Fibroblast of lung (primary cell): ENCODE results near the gene CKAP4. TPM values are rescaled to one million over a fixed set of nuclear protein-coding genes. Genes with fewer than 3 reads are reported as not detected.

Experiments
- DNase-seq, 2 donors: peaks; one replicate each; pipeline versions ENCODE4 v3.0.0 to v3.0.0-alpha.2; 2010; ENCODE audit warnings: low read depth in 2 of 2
- H2AFZ ChIP-seq: 2 replicates; pipeline ENCODE4 v1.5.1; 2012; ENCODE audit warnings: low read length, control low read depth, inconsistent platforms
- H3K27ac ChIP-seq: 2 replicates; pipeline ENCODE4 v1.5.1; 2011; ENCODE audit warnings: low read length, control low read depth; ENCODE audit not compliant: insufficient read depth
- H3K27me3 ChIP-seq: 2 replicates; pipeline ENCODE4 v1.5.1; 2011; ENCODE audit warnings: mild to moderate bottlenecking, low read length; ENCODE audit not compliant: control insufficient read depth, insufficient read depth
- H3K36me3 ChIP-seq: 2 replicates; pipeline ENCODE4 v1.5.1; 2011; ENCODE audit warnings: low read length; ENCODE audit not compliant: control insufficient read depth, insufficient read depth
- H3K4me1 ChIP-seq: 2 replicates; pipeline ENCODE4 v1.5.1; 2011; ENCODE audit warnings: low read length; ENCODE audit not compliant: control insufficient read depth, insufficient read depth; ENCODE audit errors: extremely low read depth
- H3K4me2 ChIP-seq: 2 replicates; pipeline ENCODE4 v1.5.1; 2011; ENCODE audit warnings: low read length, control low read depth; ENCODE audit not compliant: insufficient read depth; ENCODE audit errors: extremely low read depth
- H3K4me3 ChIP-seq, 4 experiments: fragments of 200-600 bp in 1 of 4; sonication (generic) in 1 of 4; replicated peaks in 1 of 4; 2 replicates each; pipeline ENCODE4 v1.5.1; 2011 to 2016; ENCODE audit warnings: low read length in 4 of 4, low read depth in 3 of 4, mild to moderate bottlenecking in 3 of 4, control low read depth in 2 of 4, inconsistent platforms in 1 of 4, mixed read lengths in 1 of 4; ENCODE audit not compliant: insufficient read depth in 1 of 4; ENCODE audit errors: control extremely low read depth in 1 of 4
- H3K79me2 ChIP-seq: 2 replicates; pipeline ENCODE4 v1.5.1; 2012; ENCODE audit warnings: mild to moderate bottlenecking, low read length, inconsistent platforms; ENCODE audit not compliant: control insufficient read depth, insufficient read depth
- H3K9ac ChIP-seq: 2 replicates; pipeline ENCODE4 v1.5.1; 2011; ENCODE audit warnings: mild to moderate bottlenecking, low read length, control low read depth; ENCODE audit not compliant: insufficient read depth
- H3K9me3 ChIP-seq: 2 replicates; pipeline ENCODE4 v1.5.1; 2012; ENCODE audit warnings: low read depth, low read length; ENCODE audit not compliant: control insufficient read depth, insufficient read depth
- H4K20me1 ChIP-seq: 2 replicates; pipeline ENCODE4 v1.5.1; 2011; ENCODE audit warnings: low read length; ENCODE audit not compliant: control insufficient read depth, insufficient read depth; ENCODE audit errors: extremely low read depth
- CTCF ChIP-seq, 2 donors: IDR thresholded peaks in 1 of 2; conservative IDR thresholded peaks in 1 of 2; 1 replicate in 1 of 2; 2 replicates in 1 of 2; pipeline ENCODE4 v1.5.1; 2011 to 2012; ENCODE audit warnings: low read length in 2 of 2, control low read depth in 1 of 2, inconsistent platforms in 1 of 2, low read depth in 1 of 2, mild to moderate bottlenecking in 1 of 2
- EZH2 ChIP-seq: IDR thresholded peaks from 2 replicates; pipeline ENCODE4 v1.5.1; 2012; ENCODE audit warnings: low read length, control low read depth, mild to moderate bottlenecking; ENCODE audit errors: missing control alignments
- polyA plus RNA-seq, 2 donors: library from polyadenylated mRNA; depleted of rRNA in 1 of 2; stranded (reverse) in 1 of 2; unstranded in 1 of 2; fragments of >200 nt; gene quantifications; 2 replicates each; pipeline ENCODE4 v1.2.1, GENCODE V29; 2011 to 2012; ENCODE audit warnings: missing spikeins in 1 of 2
- total RNA-seq: library from RNA; depleted of rRNA; stranded (reverse); fragments of >200 nt; gene quantifications from 2 replicates; pipeline ENCODE4 v1.2.1, GENCODE V29; 2014

The CKAP4 gene
- total and polyA plus RNA-seq, 2 donors (not counting 1 experiment from before 2014, with no cell fraction given) = 132 to 282 TPM

- no peaks in the 10 kb centered on the region for H3K36me3 ChIP-seq
- H2AFZ ChIP-seq = no peak overlapping the region
- no peak overlapping the region for H3K4me3 ChIP-seq
- TF ChIP-seq CTCF (conservative IDR thresholded peaks at IDR 0.05 in 1 of 2, IDR thresholded peaks at IDR 0.05 in 1 of 2; ENCODE audit: low read depth in 1 of 2, low read length in 2 of 2) = no peak
- no peak for TF ChIP-seq EZH2
- H3K27ac ChIP-seq = no peak overlapping the region
- DNase-seq = peak in 1 of 2 donors; percentile 24
- H4K20me1 ChIP-seq = no peaks in the 10 kb centered on the region
- H3K27me3 ChIP-seq = no peaks in the 10 kb centered on the region
- H3K4me1 ChIP-seq = peaks cover 3% of the 10 kb centered on the region
- H3K4me2 ChIP-seq = no peak overlapping the region
- H3K79me2 ChIP-seq = no peaks in the 10 kb centered on the region
- H3K9me3 ChIP-seq = no peaks in the 10 kb centered on the region
- no peak overlapping the region for H3K9ac ChIP-seq
These were observed 38.2 kb upstream of the CKAP4 start for GRCh38 chr12:106285982-106286381.

GRCh38 chr12:106284358-106285105 is 36.7 kb upstream of the CKAP4 start:
- Histone ChIP-seq H3K79me2 (no peaks in the 10 kb centered on the region), H3K9me3 (no peaks in the 10 kb centered on the region), H3K4me3 (no peak overlapping the region), H3K4me2 (no peak overlapping the region), H3K9ac (no peak overlapping the region), H3K36me3 (no peaks in the 10 kb centered on the region), H4K20me1 (no peaks in the 10 kb centered on the region), H3K27me3 (no peaks in the 10 kb centered on the region), H3K4me1 (peaks cover 3% of the 10 kb centered on the region), H3K27ac (no peak overlapping the region), H2AFZ (no peak overlapping the region)
- TF ChIP-seq CTCF (conservative IDR thresholded peaks at IDR 0.05 in 1 of 2, IDR thresholded peaks at IDR 0.05 in 1 of 2; ENCODE audit: low read depth in 1 of 2, low read length in 2 of 2) = no peak
- TF ChIP-seq EZH2 = no peak
- peak in 1 of 2 donors; percentile 3 for DNase-seq

- H2AFZ ChIP-seq = no peak overlapping the region
- H3K4me1 ChIP-seq = no peaks in the 10 kb centered on the region
- H3K27me3 ChIP-seq = peaks cover 5% of the 10 kb centered on the region
- H3K79me2 ChIP-seq = no peaks in the 10 kb centered on the region
- no peaks in the 10 kb centered on the region for H3K36me3 ChIP-seq
- no peak overlapping the region for H3K4me3 ChIP-seq
- TF ChIP-seq CTCF (conservative IDR thresholded peaks at IDR 0.05 in 1 of 2, IDR thresholded peaks at IDR 0.05 in 1 of 2; ENCODE audit: low read depth in 1 of 2, low read length in 2 of 2) = peak; percentile 66 to 76
- TF ChIP-seq EZH2 = no peak
- DNase-seq = peak; percentile 31 to 72
- no peak overlapping the region for H3K9ac ChIP-seq
- H3K4me2 ChIP-seq = no peak overlapping the region
- no peaks in the 10 kb centered on the region for H3K9me3 ChIP-seq
- H4K20me1 ChIP-seq = no peaks in the 10 kb centered on the region
- H3K27ac ChIP-seq = no peak overlapping the region
These were observed 34.8 kb upstream of the CKAP4 start for GRCh38 chr12:106282457-106283097.
